ENCODE data around the gene PPID. TPM values are rescaled to one million over a fixed set of nuclear protein-coding genes. Genes with fewer than 3 reads are reported as not detected.

PPID gene
- total and polyA plus RNA-seq, 9 of the 15 experiments (the other 6 are each of a cell fraction or from before 2014, with no cell fraction given): 46.5 to 160 (median 98.6) TPM

- TF ChIP-seq, protein P1, sequence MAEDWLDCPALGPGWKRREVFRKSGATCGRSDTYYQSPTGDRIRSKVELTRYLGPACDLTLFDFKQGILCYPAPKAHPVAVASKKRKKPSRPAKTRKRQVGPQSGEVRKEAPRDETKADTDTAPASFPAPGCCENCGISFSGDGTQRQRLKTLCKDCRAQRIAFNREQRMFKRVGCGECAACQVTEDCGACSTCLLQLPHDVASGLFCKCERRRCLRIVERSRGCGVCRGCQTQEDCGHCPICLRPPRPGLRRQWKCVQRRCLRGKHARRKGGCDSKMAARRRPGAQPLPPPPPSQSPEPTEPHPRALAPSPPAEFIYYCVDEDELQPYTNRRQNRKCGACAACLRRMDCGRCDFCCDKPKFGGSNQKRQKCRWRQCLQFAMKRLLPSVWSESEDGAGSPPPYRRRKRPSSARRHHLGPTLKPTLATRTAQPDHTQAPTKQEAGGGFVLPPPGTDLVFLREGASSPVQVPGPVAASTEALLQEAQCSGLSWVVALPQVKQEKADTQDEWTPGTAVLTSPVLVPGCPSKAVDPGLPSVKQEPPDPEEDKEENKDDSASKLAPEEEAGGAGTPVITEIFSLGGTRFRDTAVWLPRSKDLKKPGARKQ (CRISPR knock-in tag; IDR thresholded peaks at IDR 0.05): no peak
- peak; percentile 70; the same call in 1 of the 2 replicates for TF ChIP-seq GATA2 (CRISPR knock-in tag; IDR thresholded peaks at IDR 0.05)
- peak; percentile 97 for TF ChIP-seq CREM (IDR thresholded peaks at IDR 0.05; ENCODE audit: low read depth)
- TF ChIP-seq ZKSCAN3 (CRISPR knock-in tag; IDR thresholded peaks at IDR 0.05): no peak
- no peak for TF ChIP-seq ILK (tag; IDR thresholded peaks at IDR 0.05; ENCODE audit: borderline replicate concordance, low read depth)
- no peak for TF ChIP-seq ZNF277 (CRISPR knock-in tag; IDR thresholded peaks at IDR 0.05; ENCODE audit: borderline replicate concordance)
- no peak for TF ChIP-seq TEAD2 (tag; IDR thresholded peaks at IDR 0.05)
- TF ChIP-seq CHCHD3 (CRISPR knock-in tag; IDR thresholded peaks at IDR 0.05): no peak
- TF ChIP-seq SMAD3 (CRISPR knock-in tag; conservative IDR thresholded peaks at IDR 0.05): no peak
- TF ChIP-seq SNRNP70 (optimal IDR thresholded peaks at IDR 0.05; ENCODE audit: low read depth, low read length): no peak
- TF ChIP-seq PCBP2 (IDR thresholded peaks at IDR 0.05; ENCODE audit: low read depth, low read length, poor library complexity, severe bottlenecking): no peak
- TF ChIP-seq, protein P2, sequence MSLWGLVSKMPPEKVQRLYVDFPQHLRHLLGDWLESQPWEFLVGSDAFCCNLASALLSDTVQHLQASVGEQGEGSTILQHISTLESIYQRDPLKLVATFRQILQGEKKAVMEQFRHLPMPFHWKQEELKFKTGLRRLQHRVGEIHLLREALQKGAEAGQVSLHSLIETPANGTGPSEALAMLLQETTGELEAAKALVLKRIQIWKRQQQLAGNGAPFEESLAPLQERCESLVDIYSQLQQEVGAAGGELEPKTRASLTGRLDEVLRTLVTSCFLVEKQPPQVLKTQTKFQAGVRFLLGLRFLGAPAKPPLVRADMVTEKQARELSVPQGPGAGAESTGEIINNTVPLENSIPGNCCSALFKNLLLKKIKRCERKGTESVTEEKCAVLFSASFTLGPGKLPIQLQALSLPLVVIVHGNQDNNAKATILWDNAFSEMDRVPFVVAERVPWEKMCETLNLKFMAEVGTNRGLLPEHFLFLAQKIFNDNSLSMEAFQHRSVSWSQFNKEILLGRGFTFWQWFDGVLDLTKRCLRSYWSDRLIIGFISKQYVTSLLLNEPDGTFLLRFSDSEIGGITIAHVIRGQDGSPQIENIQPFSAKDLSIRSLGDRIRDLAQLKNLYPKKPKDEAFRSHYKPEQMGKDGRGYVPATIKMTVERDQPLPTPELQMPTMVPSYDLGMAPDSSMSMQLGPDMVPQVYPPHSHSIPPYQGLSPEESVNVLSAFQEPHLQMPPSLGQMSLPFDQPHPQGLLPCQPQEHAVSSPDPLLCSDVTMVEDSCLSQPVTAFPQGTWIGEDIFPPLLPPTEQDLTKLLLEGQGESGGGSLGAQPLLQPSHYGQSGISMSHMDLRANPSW (CRISPR knock-in tag; IDR thresholded peaks at IDR 0.05): no peak; the same call in 1 of the 2 replicates
- no peak for TF ChIP-seq ZNF232 (CRISPR knock-in tag; IDR thresholded peaks at IDR 0.05)
- TF ChIP-seq ZNF766 (CRISPR knock-in tag; conservative IDR thresholded peaks at IDR 0.05): no peak
- TF ChIP-seq ELF4 (CRISPR knock-in tag; IDR thresholded peaks at IDR 0.05): peak; percentile 43; the same call in 1 of the 2 replicates
Observed at GRCh38 chr4:158671915-158672806, 51.0 kb downstream of the PPID start, which contains the start of gene ETFDH (continued).
